GM23248 (cell line): ENCODE measurements around the gene HMGCR.

ENCODE experiments used
- EZH2 ChIP-seq: fragments of 200-600 bp; sonication (generic); IDR thresholded peaks from 2 replicates; pipeline ENCODE4 v1.6.1; 2018; ENCODE audit warnings: antibody characterized with exemption, mild to moderate bottlenecking; ENCODE audit not compliant: insufficient read depth, poor library complexity, severe bottlenecking
- EZH2phosphoT487 ChIP-seq: fragments of 200-600 bp; sonication (generic); IDR thresholded peaks from 2 replicates; pipeline ENCODE4 v1.6.1; 2018; ENCODE audit warnings: antibody characterized with exemption, moderate library complexity, mild to moderate bottlenecking, low read depth; ENCODE audit not compliant: insufficient read depth

DNA sequence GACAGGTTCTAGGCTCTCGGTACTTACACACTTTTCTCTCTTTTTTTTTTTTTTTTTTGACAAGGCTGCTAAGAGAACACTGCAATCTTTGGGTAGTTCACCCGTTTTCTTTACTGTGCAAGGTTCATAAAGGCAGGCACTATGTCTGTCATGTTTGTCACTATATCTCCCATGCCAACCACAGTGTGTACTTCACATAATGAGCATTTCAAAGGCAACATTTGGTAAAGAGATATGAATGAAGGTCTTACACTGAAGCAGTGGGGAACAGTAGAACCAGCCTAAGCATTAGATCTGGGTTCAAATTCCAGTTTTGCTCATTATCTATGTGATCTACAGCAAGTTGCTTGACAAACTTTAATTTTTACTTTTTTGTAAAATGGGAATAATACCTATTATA, 1.5 kb upstream of the HMGCR start:
- TF ChIP-seq EZH2 = no peak
- no peak for TF ChIP-seq EZH2phosphoT487
